ENCODE measurements around the gene FOXJ3. TPM values are rescaled to one million over a fixed set of nuclear protein-coding genes. Genes with fewer than 3 reads are reported as not detected.

Gene FOXJ3
- total RNA-seq, 1 experiment from 2014 or later, result 51.4 TPM

GRCh38 chr1:42170779-42171621, 164.0 kb downstream of the FOXJ3 start:
- CTCF ChIA-PET, result no interaction called here
- H3K9me3 Mint-ChIP-seq (ENCODE audit: low read depth, unreplicated experiment), result no peaks in the 10 kb centered on the region

GRCh38 chr1:42168763-42169162, 166.3 kb downstream of the FOXJ3 start:
- no peak for DNase-seq
- Mint-ChIP-seq H3K9me3 (ENCODE audit: low read depth, unreplicated experiment) (no peaks in the 10 kb centered on the region), H3K4me3 (ENCODE audit: low read depth, unreplicated experiment) (no peak overlapping the region), H3K27me3 (ENCODE audit: unreplicated experiment) (no peaks in the 10 kb centered on the region), H3K27ac (ENCODE audit: unreplicated experiment) (no peak overlapping the region), H3K4me1 (ENCODE audit: low read depth, unreplicated experiment) (peaks cover 48% of the 10 kb centered on the region), H3K36me3 (ENCODE audit: insufficient read depth, unreplicated experiment) (peaks cover 10% of the 10 kb centered on the region)
- TF ChIP-seq CTCF (IDR thresholded peaks at IDR 0.05; ENCODE audit: unreplicated experiment), result no peak
- no TSS peak for BruUV-seq (replicated peaks)
- intact Hi-C loops (cut with micrococcal nuclease; ENCODE audit: unreplicated experiment), result no loop called here
- CTCF ChIA-PET, result no interaction called here

More at GRCh38 chr1:42170779-42171621, 164.0 kb downstream of the FOXJ3 start:
- Mint-ChIP-seq H3K4me1 (ENCODE audit: low read depth, unreplicated experiment) (peaks cover 41% of the 10 kb centered on the region), H3K36me3 (ENCODE audit: insufficient read depth, unreplicated experiment) (peaks cover 10% of the 10 kb centered on the region), H3K4me3 (ENCODE audit: low read depth, unreplicated experiment) (no peak overlapping the region), H3K27me3 (ENCODE audit: unreplicated experiment) (no peaks in the 10 kb centered on the region), H3K27ac (ENCODE audit: unreplicated experiment) (no peak overlapping the region)
- BruUV-seq (replicated peaks), result no TSS peak
- intact Hi-C loops (cut with micrococcal nuclease; ENCODE audit: unreplicated experiment), result loop anchor here (10.0 kb wide), 1 partner anchor 154 kb away; no protein-coding TSS in a partner anchor
- DNase-seq, result no peak
- no peak for TF ChIP-seq CTCF (IDR thresholded peaks at IDR 0.05; ENCODE audit: unreplicated experiment)

DNA sequence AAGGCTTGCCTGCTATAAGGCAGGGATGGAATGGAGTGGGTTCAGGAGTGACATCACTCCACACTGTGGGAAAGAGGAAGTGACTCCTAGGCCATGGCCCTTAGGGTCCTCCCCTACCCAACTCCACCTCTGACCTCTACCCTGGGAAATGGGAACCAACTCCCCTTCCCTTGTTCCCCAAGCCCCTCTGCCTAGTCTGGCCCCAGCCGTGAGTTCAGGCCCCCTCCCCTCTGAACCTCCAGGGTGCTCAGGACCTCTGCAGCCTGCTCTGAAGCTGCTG, 166.7 kb downstream of the FOXJ3 start:
- H3K9me3 Mint-ChIP-seq (ENCODE audit: low read depth, unreplicated experiment), result no peaks in the 10 kb centered on the region
- H3K4me3 Mint-ChIP-seq (ENCODE audit: low read depth, unreplicated experiment), result no peak overlapping the region
- CTCF ChIA-PET, result no interaction called here
- no peak for DNase-seq
- no peaks in the 10 kb centered on the region for H3K27me3 Mint-ChIP-seq (ENCODE audit: unreplicated experiment)
- no TSS peak for BruUV-seq (replicated peaks)
- H3K4me1 Mint-ChIP-seq (ENCODE audit: low read depth, unreplicated experiment), result peaks cover 47% of the 10 kb centered on the region
- no peak overlapping the region for H3K27ac Mint-ChIP-seq (ENCODE audit: unreplicated experiment)
- peaks cover 10% of the 10 kb centered on the region for H3K36me3 Mint-ChIP-seq (ENCODE audit: insufficient read depth, unreplicated experiment)
- no peak for TF ChIP-seq CTCF (IDR thresholded peaks at IDR 0.05; ENCODE audit: unreplicated experiment)
- intact Hi-C loops (cut with micrococcal nuclease; ENCODE audit: unreplicated experiment), result no loop called here

- no peak for TF ChIP-seq CTCF (IDR thresholded peaks at IDR 0.05; ENCODE audit: unreplicated experiment)
- H3K27ac Mint-ChIP-seq (ENCODE audit: unreplicated experiment), result no peak overlapping the region
- peaks cover 10% of the 10 kb centered on the region for H3K36me3 Mint-ChIP-seq (ENCODE audit: insufficient read depth, unreplicated experiment)
- no peaks in the 10 kb centered on the region for H3K9me3 Mint-ChIP-seq (ENCODE audit: low read depth, unreplicated experiment)
- intact Hi-C loops (cut with micrococcal nuclease; ENCODE audit: unreplicated experiment), result no loop called here
- no peak overlapping the region for H3K4me3 Mint-ChIP-seq (ENCODE audit: low read depth, unreplicated experiment)
- BruUV-seq (replicated peaks), result no TSS peak
- H3K4me1 Mint-ChIP-seq (ENCODE audit: low read depth, unreplicated experiment), result peaks cover 47% of the 10 kb centered on the region
- DNase-seq, result no peak
- CTCF ChIA-PET, result no interaction called here
- H3K27me3 Mint-ChIP-seq (ENCODE audit: unreplicated experiment), result no peaks in the 10 kb centered on the region
Measured at GRCh38 chr1:42167611-42168390, 167.2 kb downstream of the FOXJ3 start.

Data from Calu3 (cell line).